IMR-90 (cell line): ENCODE results near the gene FBXO44. TPM values are rescaled to one million over a fixed set of nuclear protein-coding genes. Genes with fewer than 3 reads are reported as not detected.

Source experiments
- ATAC-seq: fragments of 200-7000 bp; cut with Tn5 transposase; 2 replicates; pipeline ENCODE4 v1.9.1; 2020; ENCODE audit warnings: low read depth, mild to moderate bottlenecking, moderate library complexity
- BruUV-seq: library from RNA; stranded (reverse); fragments of 400-500 nt; replicated peaks from 2 replicates; lab custom pipeline; 2021; lab: Mats Ljungman, UMichigan
- CTCF ChIA-PET: fragments of 300-600 bp; formaldehyde crosslinking; extraction: SDS; loops from one replicate; lab custom pipeline; 2021; ENCODE audit warnings: antibody characterized with exemption; lab: Yijun Ruan, JAX
- POLR2A ChIA-PET: fragments of 300-600 bp; sonication (Branson Sonifier 250); formaldehyde crosslinking; loops from one replicate; lab custom pipeline; 2022; ENCODE audit warnings: antibody characterized with exemption; ENCODE audit not compliant: unreplicated experiment; lab: Charles Lee
- DNase-seq: peaks from one replicate; pipeline ENCODE4 v3.0.0; 2013
- H2AFZ ChIP-seq: replicated peaks from 2 replicates; pipeline ENCODE3; 2013; ENCODE audit warnings: low read length, mild to moderate bottlenecking; ENCODE audit not compliant: poor library complexity
- H2AK5ac ChIP-seq: 2 replicates; pipeline ENCODE4 v1.6.1; 2013; ENCODE audit warnings: low read depth, low read length, inconsistent platforms
- H2AK9ac ChIP-seq: replicated peaks from 2 replicates; pipeline ENCODE3; 2013; ENCODE audit warnings: mild to moderate bottlenecking, low read depth, low read length, moderate library complexity; ENCODE audit not compliant: poor library complexity
- H2BK120ac ChIP-seq: 2 replicates; pipeline ENCODE4 v1.6.1; 2013; ENCODE audit warnings: low read depth, low read length, inconsistent platforms
- H2BK15ac ChIP-seq: 3 replicates; pipeline ENCODE4 v1.6.1; 2013; ENCODE audit warnings: low read depth, low read length, inconsistent platforms
- H2BK20ac ChIP-seq: 2 replicates; pipeline ENCODE4 v1.6.1; 2013; ENCODE audit warnings: low read depth, mild to moderate bottlenecking, inconsistent platforms, low read length, moderate library complexity
- H2BK5ac ChIP-seq: 2 replicates; pipeline ENCODE4 v1.6.1; 2013; ENCODE audit warnings: mild to moderate bottlenecking, low read depth, low read length, inconsistent platforms; ENCODE audit not compliant: poor library complexity, severe bottlenecking
- H3K14ac ChIP-seq: replicated peaks from 2 replicates; pipeline ENCODE4 v1.6.1; 2013; ENCODE audit warnings: low read depth, low read length, inconsistent platforms
- H3K18ac ChIP-seq: 2 replicates; pipeline ENCODE4 v1.6.1; 2013; ENCODE audit warnings: low read depth, low read length, control low read depth
- H3K23ac ChIP-seq: 2 replicates; pipeline ENCODE4 v1.6.1; 2013; ENCODE audit warnings: low read depth, low read length, inconsistent platforms
- H3K27ac ChIP-seq: 2 replicates; pipeline ENCODE4 v1.5.1; 2013; ENCODE audit warnings: mild to moderate bottlenecking, control low read depth, low read length; ENCODE audit not compliant: insufficient read depth
- H3K27me3 ChIP-seq: 2 replicates; pipeline ENCODE4 v1.6.1; 2013; ENCODE audit warnings: low read length; ENCODE audit not compliant: control insufficient read depth, insufficient read depth
- H3K36me3 ChIP-seq: 2 replicates; pipeline ENCODE4 v1.6.1; 2013; ENCODE audit warnings: low read length, mixed read lengths; ENCODE audit not compliant: control insufficient read depth, insufficient read depth
- H3K4ac ChIP-seq: 2 replicates; pipeline ENCODE4 v1.6.1; 2013; ENCODE audit warnings: low read depth, low read length, inconsistent platforms
- H3K4me1 ChIP-seq: 2 replicates; pipeline ENCODE4 v1.6.1; 2013; ENCODE audit warnings: low read length, mixed read lengths; ENCODE audit not compliant: control insufficient read depth, insufficient read depth
- H3K4me2 ChIP-seq: 2 replicates; pipeline ENCODE4 v1.6.1; 2013; ENCODE audit warnings: low read depth, mild to moderate bottlenecking, control low read depth, low read length, moderate library complexity
- H3K4me3 ChIP-seq: 2 replicates; pipeline ENCODE4 v1.5.1; 2013; ENCODE audit warnings: low read depth, mild to moderate bottlenecking, control low read depth, low read length, moderate library complexity; ENCODE audit not compliant: insufficient read depth
- H3K56ac ChIP-seq: 2 replicates; pipeline ENCODE4 v1.6.1; 2013; ENCODE audit warnings: low read length, inconsistent platforms; ENCODE audit not compliant: insufficient read depth; ENCODE audit errors: extremely low read depth
- H3K79me1 ChIP-seq, 2 experiments: 2 replicates each; pipeline ENCODE4 v1.6.1; 2013; ENCODE audit warnings: low read length in 2 of 2, inconsistent platforms in 1 of 2, low read depth in 1 of 2
- H3K9ac ChIP-seq: 2 replicates; pipeline ENCODE4 v1.6.1; 2013; ENCODE audit warnings: low read depth, low read length, control low read depth
- H3K9me1 ChIP-seq: 2 replicates; pipeline ENCODE4 v1.6.1; 2013; ENCODE audit warnings: low read length, inconsistent platforms; ENCODE audit not compliant: insufficient read depth
- H3K9me3 ChIP-seq: 2 replicates; pipeline ENCODE4 v1.6.1; 2013; ENCODE audit warnings: low read length; ENCODE audit not compliant: control insufficient read depth, insufficient read depth
- H4K20me1 ChIP-seq: 2 replicates; pipeline ENCODE4 v1.6.1; 2013; ENCODE audit warnings: low read length, inconsistent platforms; ENCODE audit not compliant: insufficient read depth
- H4K5ac ChIP-seq: 2 replicates; pipeline ENCODE4 v1.6.1; 2013; ENCODE audit warnings: mild to moderate bottlenecking, low read depth, low read length, control low read depth
- H4K8ac ChIP-seq, 2 experiments: 2 replicates each; pipeline ENCODE4 v1.6.1; 2013; ENCODE audit warnings: low read depth in 2 of 2, low read length in 2 of 2, control low read depth in 1 of 2, inconsistent platforms in 1 of 2
- H4K91ac ChIP-seq: 2 replicates; pipeline ENCODE4 v1.6.1; 2013; ENCODE audit warnings: low read depth, low read length, inconsistent platforms; ENCODE audit not compliant: insufficient read depth
- ELK1 ChIP-seq: fragments of 150-350 bp; IDR thresholded peaks from 2 replicates; pipeline ENCODE4 v1.6.1; 2016; ENCODE audit warnings: low read depth, mild to moderate bottlenecking, low read length, moderate library complexity, borderline replicate concordance
- MAFK ChIP-seq: IDR thresholded peaks from 2 replicates; pipeline ENCODE4 v1.6.1; 2012; ENCODE audit warnings: low read depth, low read length, improper control_type of control experiment
- NFE2L2 ChIP-seq: fragments of 150-350 bp; IDR thresholded peaks from 2 replicates; pipeline ENCODE4 v1.6.1; 2016; ENCODE audit warnings: low read depth, mild to moderate bottlenecking, low read length
- POLR2A ChIP-seq: IDR thresholded peaks from 2 replicates; pipeline ENCODE4 v1.6.1; 2012; ENCODE audit warnings: mild to moderate bottlenecking, low read depth, low read length
- USF2 ChIP-seq: fragments of 150-350 bp; IDR thresholded peaks from 2 replicates; pipeline ENCODE4 v1.6.1; 2017; ENCODE audit warnings: mild to moderate bottlenecking, antibody characterized with exemption, low read length, low read depth
- WGBS, 2 experiments: methylation state at CpG; one replicate each; pipeline versions ENCODE4 v1.1.5 to v1.1.7; 2013; ENCODE audit warnings: missing lambda C conversion rate in 2 of 2; ENCODE audit not compliant: insufficient read length in 1 of 2; ENCODE audit errors: extremely low coverage in 2 of 2; 5-methylcytosine and 5-hydroxymethylcytosine counted together
- dilution Hi-C: fragments of 300-500 bp; cut with HindIII; formaldehyde crosslinking; loops from one replicate; pipeline ENCODE4 v1.14.3; 2018; ENCODE audit warnings: low sequenced_read_pairs; ENCODE audit not compliant: unreplicated experiment
- in situ Hi-C: fragments of 300-500 bp; cut with MboI; formaldehyde crosslinking; loops from 3 replicates; pipeline ENCODE4 v1.14.3; 2019; ENCODE audit warnings: low sequenced_read_pairs, inconsistent platforms, mixed read lengths
- intact Hi-C: fragments of 100-400 bp; cut with micrococcal nuclease; formaldehyde crosslinking; loops from 2 replicates; pipeline ENCODE4 v1.10.0; 2022
- polyA plus RNA-seq, 3 experiments: library from polyadenylated mRNA; depleted of rRNA; stranded (reverse); fragments of >200 nt; gene quantifications; 2 replicates each; pipeline ENCODE4 v1.2.3, GENCODE V29; 2012; ENCODE audit warnings: low replicate concordance in 1 of 3
- total RNA-seq: library from RNA; depleted of rRNA; stranded (reverse); fragments of >200 nt; gene quantifications from 2 replicates; pipeline ENCODE4 v1.2.3, GENCODE V29; 2012
- TF ChIP-seq, protein P1 (sequence below): conservative IDR thresholded peaks from 2 replicates; pipeline ENCODE4 v1.5.1; 2012; ENCODE audit warnings: mild to moderate bottlenecking, low read depth, low read length, improper control_type of control experiment

Gene FBXO44
- total and polyA plus RNA-seq, 2 of the 4 experiments (the other 2 are of a cell fraction) = 9.3 to 25.5 TPM

DNA sequence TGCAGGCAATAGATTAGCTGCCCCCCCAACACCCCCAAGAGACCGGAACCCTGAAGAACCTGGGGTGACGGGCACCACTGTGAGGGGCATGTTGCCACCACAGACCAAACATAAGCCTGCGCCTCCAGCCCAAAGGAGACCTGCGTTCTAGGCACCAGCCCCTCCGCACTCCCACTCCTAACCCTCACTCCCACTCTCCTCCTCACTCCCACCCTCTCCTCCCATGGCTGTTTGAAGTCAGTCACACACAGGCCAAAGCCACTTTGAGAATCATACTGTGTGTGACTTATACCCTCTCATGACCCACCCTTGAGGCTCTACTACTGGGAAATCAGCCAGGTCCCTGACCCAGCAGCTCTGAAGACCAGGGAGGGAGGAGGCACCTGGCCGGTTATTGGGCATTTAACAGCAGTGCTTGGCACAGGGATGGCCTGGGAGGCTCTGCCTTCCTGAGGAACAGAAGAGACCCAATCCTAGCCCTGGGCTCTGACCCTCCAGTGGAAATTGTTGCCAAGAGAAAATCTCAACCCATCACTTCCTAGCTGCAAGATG is 44.0 kb upstream of the FBXO44 start:
- no peaks in the 10 kb centered on the region for H3K4me1 ChIP-seq
- no peak overlapping the region for H2BK15ac ChIP-seq
- H3K79me1 ChIP-seq = no peaks in the 10 kb centered on the region
- POLR2A ChIA-PET = no interaction called here
- no peak overlapping the region for H3K23ac ChIP-seq
- no peak overlapping the region for H4K91ac ChIP-seq
- intact Hi-C loops = no loop called here
- H4K5ac ChIP-seq = no peak overlapping the region
- in situ Hi-C loops = no loop called here
- ATAC-seq (no peak), DNase-seq (no peak)
- peak overlapping the region; percentile 10 for H2AK9ac ChIP-seq
- H2BK120ac ChIP-seq = no peak overlapping the region
- no peak overlapping the region for H3K27ac ChIP-seq
- no peaks in the 10 kb centered on the region for H3K9me3 ChIP-seq
- H3K9me1 ChIP-seq = no peaks in the 10 kb centered on the region
- H3K27me3 ChIP-seq = peaks cover 5% of the 10 kb centered on the region; the same call in 1 of the 2 replicates
- no peak overlapping the region for H4K8ac ChIP-seq
- no peak overlapping the region for H2AFZ ChIP-seq
- CTCF ChIA-PET = no interaction called here
- H3K9ac ChIP-seq = no peak overlapping the region
- H2BK20ac ChIP-seq = no peak overlapping the region
- no peak overlapping the region for H3K4me2 ChIP-seq
- dilution Hi-C loops = no loop called here
- H3K56ac ChIP-seq = no peak overlapping the region
- H2BK5ac ChIP-seq = no peak overlapping the region
- no peak overlapping the region for H3K4me3 ChIP-seq
- H3K14ac ChIP-seq = no peak overlapping the region
- H3K4ac ChIP-seq = no peak overlapping the region
- BruUV-seq = no TSS peak
- no peak for TF ChIP-seq USF2
- TF ChIP-seq ELK1 = no peak
- no peak for TF ChIP-seq POLR2A
- TF ChIP-seq, protein P1, sequence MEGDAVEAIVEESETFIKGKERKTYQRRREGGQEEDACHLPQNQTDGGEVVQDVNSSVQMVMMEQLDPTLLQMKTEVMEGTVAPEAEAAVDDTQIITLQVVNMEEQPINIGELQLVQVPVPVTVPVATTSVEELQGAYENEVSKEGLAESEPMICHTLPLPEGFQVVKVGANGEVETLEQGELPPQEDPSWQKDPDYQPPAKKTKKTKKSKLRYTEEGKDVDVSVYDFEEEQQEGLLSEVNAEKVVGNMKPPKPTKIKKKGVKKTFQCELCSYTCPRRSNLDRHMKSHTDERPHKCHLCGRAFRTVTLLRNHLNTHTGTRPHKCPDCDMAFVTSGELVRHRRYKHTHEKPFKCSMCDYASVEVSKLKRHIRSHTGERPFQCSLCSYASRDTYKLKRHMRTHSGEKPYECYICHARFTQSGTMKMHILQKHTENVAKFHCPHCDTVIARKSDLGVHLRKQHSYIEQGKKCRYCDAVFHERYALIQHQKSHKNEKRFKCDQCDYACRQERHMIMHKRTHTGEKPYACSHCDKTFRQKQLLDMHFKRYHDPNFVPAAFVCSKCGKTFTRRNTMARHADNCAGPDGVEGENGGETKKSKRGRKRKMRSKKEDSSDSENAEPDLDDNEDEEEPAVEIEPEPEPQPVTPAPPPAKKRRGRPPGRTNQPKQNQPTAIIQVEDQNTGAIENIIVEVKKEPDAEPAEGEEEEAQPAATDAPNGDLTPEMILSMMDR = no peak
- TF ChIP-seq NFE2L2 = no peak
- TF ChIP-seq MAFK = no peak
- no peak overlapping the region for H2AK5ac ChIP-seq
- no CpG with 5 or more reads among the region's 6 CpGs for WGBS, 2 experiments
- H3K18ac ChIP-seq = no peak overlapping the region
- H4K20me1 ChIP-seq = no peaks in the 10 kb centered on the region
- H3K36me3 ChIP-seq = no peaks in the 10 kb centered on the region
